ENCODE results near the gene SPAG16.

The SPAG16 gene

DNA sequence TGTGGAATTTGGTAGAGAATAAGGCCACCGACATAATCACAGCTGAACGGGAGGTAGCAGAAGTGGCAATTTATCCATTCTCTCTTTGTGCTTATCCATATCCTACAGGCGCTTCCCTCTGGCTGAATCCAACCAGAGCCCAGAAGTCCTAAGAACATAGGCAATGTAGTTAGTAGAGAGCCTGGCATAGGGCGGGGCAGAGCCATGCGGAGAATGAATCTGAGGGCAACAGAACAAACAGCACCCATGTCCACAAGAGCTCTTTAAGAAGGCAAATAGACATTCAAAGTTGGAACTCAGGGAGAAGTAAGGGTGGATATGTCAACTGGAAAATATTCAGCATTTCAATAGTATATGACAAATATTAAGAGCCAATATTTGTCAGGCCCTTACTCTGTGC, 820.7 kb downstream of the SPAG16 start:
- no peak for DNase-seq

DNA sequence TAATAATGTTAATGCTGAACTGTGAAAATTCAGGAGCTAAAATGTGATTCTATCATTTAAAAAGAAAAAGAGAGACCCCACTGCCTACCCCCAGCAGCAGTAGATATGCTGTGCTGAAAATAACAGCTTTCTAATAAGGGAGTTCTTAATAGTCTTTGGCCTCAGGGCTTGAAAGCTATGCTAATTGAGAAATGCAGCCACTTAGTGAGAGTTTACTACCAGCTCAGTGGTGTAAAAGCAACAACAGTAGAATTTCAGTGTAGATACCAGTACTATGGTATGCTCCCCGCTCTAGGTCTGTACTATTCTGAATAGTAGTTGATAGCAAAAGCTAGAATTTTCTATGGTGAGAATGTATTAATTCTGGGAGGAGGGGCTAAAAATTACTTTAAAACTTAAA, 823.5 kb downstream of the SPAG16 start:
- DNase-seq: no peak

DNA sequence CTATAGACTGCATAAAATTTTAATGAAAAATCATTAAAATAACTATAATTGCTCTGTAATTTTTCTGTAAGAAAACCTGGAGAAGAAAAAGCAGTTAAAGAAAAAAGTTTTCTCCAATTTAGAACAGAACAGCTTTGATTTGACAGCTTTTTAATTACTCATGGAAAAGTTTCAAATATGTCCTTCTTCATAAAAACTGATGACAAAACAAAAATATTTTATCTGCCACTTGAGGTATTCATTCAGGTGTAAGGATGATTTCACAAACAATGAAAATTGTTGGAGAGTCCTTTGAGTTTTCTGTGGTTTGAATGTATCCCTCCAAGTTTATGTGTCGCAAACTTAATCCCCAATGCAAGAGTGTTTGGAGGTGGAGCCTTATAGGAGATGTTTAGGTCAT, 824.3 kb downstream of the SPAG16 start:
- DNase-seq: no peak

DNA sequence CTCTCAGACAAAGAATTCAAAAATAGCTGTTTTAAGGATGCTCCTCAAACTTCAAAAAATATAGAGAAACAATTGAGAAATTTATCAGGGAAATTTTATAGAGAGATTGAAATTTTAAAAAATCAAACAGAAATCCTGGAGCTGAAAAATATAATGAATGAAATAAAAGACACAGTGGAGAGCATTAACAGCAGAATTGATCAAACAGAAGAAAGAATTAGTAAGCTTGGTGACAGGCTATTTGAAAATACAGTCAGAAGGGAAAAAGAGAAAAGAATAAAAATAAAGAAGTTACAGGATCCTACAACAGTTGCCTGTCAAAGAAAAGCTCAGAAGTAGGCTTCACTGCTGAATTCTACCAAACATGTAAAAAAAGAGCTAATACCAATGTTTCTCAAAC, 832.8 kb downstream of the SPAG16 start:
- DNase-seq: no peak

DNA sequence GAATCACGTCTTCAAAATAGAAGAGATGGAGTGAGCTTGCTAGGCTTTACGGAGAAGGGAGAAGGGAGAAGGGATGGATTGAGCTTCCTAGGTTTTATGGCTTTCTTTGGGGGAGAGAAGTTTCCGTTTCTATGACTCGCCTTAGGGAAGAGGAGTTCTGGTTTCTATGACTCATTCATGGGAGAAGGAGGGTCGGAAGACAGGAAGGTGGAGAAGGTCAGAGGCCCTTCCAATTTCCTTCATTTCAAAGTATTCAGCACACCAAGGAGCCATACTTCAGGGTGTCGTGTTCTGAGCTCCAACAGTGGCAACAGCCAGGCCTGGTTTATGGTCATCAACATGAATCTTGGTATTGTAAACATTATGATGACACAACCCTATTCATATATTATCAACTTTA, 841.9 kb downstream of the SPAG16 start:
- no peak for DNase-seq

DNA sequence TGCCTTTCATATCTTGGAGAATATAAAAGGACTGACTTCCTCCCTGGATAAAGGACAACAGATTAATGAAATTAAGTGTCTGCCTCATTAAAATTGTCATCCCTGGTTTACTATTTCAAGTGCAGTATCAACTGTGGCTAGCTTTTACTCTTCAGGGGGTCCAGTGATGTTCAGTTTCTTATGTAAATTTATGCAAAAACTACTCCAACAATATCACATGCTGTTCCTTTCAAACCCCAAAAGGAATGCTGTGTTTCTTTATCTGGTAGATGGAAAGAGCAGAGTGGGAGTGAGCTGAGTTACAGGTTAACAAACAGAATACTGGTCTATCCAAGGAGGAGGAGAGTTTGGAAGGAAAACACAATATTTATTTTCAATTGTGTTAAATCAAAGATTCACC, 842.9 kb downstream of the SPAG16 start:
- DNase-seq: no peak

DNA sequence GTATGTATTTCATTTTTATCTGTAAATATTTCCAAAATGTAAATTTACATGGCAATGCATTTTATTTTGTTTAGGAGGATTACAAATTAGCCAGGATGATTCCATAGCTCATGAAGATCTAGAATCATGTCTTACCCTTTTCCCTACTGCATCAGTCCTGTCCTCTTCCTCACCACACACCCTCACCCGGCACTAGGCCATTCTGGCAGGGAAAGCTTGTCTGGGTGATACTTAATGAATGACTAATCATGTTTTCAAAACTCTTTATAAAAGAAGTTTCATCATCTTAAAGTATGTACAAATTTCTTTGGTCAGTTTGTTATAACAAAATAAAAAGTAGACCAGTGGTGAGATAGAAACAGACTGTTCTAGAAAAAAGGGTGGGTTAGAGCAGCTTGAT, 843.3 kb downstream of the SPAG16 start:
- no peak for DNase-seq

DNA sequence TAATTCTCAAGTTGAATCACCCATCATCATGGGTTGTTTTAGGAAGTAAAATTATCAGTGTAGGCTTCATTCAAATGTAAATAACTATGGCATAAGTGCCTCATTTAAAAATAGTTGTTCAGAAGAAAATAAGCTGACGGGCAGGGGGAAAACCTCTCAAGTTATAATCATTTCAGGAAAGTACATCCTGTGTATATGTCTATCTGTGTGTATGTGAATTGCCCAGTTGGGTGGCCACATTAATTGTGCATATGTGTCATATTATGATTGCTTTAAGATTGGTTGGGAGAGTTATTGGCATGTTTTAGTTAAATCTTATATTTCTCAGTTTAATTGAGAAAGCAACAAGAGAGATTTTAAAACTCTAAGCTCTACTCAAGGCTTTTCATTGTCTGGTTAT, 843.8 kb downstream of the SPAG16 start:
- DNase-seq: no peak

DNA sequence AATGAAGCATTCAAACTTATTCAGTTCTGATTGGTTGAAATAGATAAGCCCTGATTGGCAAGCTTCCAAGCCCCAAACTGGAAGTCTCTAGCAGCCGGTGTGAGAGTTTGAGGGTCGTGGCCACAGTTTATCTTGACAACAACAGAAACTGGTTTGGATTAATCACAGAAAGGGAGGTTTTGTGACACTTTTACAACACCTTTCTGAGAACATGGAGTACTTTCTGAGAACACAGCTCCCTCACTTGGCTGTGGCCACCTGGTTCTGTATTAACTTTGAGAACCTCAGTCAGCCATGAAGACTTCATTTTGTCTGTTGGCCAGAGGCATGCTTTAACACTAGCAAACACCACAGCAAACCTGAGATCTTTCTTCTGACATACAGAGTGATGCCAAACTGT, 845.9 kb downstream of the SPAG16 start:
- DNase-seq: no peak

DNA sequence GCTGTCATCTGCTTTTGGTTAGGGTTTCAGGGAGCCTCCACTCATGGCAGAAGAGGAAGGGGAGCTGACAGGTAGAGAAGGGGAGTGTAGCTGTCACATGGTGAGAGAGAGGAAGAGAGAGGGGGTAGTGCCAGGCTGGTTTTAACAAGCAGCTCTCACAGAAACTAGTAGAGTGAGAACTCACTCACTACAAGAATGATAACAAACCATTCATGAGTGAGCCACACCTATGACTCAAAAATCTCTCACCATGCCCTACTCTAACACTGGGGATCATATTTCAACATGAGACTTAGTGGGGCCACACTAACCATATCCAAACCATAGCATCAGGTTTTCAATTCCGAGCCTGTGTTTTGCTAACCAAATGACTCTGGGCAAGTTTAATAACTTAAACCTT, 851.7 kb downstream of the SPAG16 start:
- DNase-seq: no peak

DNA sequence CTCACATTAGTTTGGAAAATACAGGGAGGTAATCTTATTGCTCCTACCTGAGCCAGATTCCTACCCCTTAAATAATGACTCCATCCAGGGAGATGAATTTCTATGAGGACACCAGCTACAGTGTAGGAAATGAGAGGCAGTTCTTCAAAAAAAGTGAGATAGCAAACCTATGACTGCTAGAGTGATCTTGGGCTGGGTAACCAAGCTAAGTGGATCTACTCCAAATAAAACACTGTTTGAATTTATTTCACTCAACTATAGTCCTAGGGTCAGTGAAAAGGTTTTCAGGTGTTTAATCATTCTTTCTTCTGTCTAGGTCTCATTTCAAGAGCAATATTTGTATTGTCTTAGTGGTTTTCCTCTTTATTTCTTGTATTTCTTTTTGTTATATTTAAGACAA, 854.5 kb downstream of the SPAG16 start:
- DNase-seq: no peak

DNA sequence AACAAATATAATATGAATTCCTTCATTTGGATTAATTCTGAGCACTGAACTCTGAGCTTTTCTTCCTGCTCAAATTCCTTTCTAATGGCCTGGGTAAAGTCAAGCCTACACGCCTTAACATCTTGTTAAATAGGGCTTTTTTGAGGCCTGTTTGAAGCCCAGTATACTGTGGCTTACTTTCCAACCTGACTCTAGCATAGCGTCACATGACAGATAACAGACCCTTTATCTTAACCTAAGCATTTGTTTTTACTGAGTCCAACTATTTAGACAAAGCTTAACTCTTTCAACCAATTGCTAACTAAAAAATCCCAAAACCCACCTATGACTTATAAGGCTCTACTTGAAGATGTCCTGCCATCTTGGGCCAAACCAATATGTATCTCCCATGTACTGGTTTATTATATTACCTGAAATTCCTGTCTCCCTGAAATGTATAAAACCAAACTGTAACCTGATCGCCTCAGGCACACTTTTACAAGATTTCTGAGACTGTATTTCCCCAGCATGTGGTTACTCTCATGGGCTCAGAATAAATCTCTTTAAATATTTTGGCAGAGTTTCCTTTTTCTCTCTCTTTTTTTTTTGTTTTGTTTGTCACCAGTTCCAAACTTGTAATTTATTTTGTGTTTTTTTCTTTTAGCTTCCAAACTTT, 855.5 kb downstream of the SPAG16 start:
- no peak for DNase-seq

DNA sequence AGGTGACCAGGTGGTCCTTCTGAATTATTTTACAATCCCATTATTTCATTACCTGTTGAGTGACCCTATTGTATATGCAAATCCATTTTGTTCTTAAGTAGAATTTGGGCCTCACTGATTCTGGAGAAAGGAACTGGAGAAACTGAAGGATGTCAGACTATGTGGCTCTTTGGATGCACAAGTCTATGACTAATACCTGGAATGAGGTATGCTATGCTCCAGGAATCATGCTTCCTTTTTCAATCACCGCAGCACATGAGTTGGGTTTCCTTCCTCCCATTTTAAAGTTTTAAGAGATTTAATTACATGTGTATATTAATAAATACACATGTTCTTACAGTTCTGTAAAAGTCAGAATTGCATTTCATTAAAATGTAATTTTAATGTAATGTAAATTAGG, 872.7 kb downstream of the SPAG16 start:
- DNase-seq: no peak

DNA sequence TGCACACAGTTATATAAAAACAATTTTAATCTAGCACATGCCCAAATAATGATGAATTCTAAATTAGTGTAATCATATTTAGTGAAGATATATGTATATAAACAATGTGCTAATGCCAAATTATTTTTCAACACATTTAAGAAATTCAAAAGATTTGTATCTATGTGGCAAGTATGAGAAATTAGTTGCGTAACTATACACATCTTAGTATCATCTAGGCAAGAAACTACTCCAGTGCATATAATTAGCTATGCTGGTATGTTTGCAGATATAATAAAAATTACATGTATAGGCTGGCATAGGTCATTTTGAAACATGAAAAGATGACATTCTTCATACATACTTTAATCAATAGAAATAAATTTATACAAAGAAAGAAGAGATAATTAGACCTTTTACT, 874.6 kb downstream of the SPAG16 start:
- DNase-seq: no peak

DNA sequence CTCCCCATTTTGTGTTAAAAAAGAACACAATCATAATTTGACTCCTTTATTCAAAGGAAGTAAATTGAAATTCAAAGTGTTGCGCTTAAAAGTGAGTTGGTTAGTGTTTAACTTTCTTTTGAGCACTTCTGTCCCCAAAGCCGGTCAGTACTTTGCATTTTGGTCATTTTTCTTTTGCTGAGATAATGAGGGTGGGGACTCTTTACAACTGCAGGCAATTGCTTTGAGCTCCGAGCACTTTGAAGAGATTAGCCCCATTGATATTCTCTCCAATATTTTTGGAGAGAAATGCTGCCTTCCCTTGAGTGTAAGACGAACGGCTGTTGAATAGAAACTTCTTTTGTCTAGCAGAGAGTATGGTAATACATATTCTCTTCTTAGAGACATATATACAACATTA, 885.0 kb downstream of the SPAG16 start:
- no peak for DNase-seq

DNA sequence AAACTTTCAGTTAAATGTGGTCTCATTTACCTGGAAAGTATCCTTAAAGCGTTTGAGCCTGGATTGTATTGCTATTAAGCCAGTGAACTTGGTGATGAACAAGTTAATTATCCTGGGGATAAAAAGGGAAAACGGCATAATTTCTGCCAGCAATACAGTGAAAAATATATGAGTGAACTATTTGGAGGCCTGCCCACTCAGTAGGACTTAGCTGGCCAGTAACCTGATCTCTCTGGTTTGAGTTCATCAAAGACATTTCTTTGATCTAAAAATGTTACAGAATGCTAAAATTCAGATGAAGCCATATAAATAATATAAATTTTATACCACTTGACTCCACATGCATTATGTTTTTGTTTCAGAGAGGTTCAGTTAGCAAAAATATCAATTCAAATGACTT, 885.5 kb downstream of the SPAG16 start:
- DNase-seq: no peak

DNA sequence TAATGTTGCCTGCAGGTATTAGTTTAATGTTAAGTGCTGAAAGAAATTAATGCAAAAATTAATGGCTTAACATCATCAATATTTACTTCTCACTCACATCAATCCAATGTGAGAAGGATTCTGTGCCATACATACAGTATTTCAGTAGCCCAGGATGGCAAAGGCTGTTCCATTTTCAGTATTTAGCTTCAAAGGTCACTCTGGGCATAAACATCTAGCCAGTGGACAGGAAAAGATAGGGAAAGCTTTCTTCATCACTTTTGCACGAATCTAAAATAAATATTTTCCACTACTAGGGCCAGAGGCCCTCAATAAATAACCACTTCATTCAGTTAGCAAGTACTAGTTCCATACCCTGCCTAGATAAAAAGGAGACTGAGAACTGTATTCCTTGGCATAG, 890.3 kb downstream of the SPAG16 start:
- no peak for DNase-seq

DNA sequence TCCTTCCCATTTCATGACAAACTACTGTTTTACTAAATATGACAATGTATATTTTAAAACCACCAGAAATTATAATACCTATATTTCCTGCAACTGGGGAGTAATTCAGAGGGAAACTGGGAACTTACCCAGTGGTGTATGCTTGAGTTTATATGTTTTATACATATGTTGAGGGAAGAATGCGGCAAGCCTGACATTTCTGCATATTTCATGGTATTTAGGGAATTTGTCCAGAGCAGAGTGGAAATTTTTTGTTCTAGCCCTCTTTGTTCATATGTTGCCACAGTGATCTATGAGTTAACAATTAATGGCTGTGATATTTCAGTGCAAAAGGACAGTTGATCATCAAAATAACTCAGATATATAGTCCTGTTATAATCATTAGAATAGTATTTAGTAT, 895.8 kb downstream of the SPAG16 start:
- DNase-seq: no peak

DNA sequence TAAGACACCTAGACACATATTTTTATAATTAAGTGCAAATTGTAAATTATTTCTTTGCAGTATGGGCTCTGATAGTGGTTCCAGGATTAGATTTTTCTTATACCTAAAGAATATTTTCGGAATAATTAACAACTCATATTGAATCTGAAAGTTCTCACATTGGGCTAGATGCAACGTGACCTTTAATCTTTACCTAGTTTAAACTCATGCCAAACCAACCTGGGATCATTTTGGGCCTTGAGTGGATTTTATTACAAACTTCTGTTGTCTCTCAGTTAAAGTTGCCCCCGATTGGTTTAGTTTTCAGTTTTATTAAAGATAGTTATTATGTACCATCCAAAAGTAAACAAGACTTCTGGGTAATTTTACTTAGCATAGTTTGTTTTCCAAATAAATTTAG, 896.4 kb downstream of the SPAG16 start:
- no peak for DNase-seq

DNA sequence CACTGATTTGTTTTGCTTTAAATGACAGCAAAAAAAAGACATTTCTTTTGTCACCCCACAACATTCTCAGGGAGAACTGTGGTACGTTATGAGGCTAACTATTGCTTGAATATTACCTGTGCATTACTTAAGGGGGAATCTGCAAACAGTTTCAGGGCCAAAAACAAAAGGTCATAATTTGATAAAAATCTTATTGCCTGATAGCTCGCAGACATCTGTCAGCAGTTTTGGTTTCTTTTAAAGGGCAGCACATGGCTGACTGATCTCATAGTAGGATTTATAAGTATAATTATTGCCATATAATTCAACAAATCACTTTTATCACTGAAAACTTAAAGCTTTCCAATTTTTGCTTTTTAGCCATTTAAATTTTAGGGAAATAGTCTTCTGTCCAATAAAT, 900.2 kb downstream of the SPAG16 start:
- no peak for DNase-seq

DNA sequence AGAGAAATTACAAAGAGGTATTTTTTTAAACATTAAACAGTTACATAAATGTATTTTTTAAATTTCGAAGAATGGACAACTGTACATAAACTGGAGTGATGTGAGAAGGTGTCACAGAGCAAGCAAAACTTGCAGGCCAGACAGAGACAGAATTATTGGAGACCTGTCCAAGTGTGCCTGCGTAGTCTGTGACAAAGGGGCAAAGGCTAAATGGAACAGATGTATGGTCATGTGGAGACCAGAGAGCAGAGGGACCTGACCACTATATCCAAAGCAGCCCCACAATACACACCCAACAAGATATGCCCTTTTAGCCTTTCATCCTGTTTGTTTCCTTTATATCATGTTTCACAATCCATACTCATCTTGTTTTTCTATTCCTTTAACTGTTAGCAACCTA, 901.3 kb downstream of the SPAG16 start:
- no peak for DNase-seq

DNA sequence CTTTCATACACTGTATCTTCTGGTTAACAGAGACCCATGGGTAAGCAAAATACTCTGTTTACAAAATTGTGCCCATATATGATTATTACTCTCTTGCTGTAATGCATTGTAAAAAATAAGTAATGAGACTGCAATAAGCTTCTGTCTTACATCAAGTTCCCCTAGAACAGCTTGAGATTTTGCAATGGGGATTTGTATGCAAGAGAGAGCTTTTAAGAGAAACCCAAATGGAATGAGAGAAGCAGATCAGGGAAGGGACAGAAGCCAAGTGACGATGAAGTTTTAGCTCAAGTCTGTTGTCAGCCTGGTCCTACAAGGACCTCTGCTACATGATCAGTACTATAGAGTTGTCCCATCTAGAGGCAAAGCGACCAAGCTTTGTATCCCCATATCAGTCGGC, 908.4 kb downstream of the SPAG16 start:
- no peak for DNase-seq

DNA sequence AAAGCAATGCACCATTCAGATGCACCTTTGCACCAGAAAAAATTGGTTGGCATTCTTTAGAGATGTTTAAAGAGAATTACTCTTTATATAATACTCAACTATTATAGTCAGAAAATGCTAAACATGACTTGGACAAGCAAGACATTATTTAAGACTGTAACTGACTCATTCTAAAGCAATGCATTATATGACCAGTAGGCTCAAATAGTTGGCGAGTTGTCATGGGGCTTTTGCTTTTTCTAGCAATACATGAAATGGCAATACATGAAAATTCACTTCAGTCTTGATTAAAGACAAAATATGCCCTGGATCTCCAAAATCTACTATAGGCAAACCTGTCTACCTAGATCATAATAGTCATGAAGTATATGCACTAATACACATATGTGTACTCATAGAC, 909.7 kb downstream of the SPAG16 start:
- no peak for DNase-seq

DNA sequence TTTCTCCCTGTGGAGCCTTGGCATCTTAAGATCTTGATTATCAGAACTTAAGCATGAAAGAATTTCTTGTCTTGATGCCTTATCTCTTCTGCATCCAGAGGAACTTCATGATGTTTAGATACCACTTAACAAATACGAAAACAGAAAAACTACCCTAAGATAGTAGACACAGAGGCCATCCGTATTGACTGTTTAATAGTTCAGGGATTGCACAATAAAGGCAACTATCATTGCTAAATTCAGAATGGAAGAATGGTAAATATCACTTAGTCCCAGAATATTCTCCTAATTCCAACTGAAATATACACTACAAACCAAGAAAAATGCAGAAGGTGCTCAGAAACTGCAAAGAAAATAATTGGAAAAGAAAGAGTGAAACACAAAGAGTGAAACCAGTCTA, 912.0 kb downstream of the SPAG16 start:
- no peak for DNase-seq

DNA sequence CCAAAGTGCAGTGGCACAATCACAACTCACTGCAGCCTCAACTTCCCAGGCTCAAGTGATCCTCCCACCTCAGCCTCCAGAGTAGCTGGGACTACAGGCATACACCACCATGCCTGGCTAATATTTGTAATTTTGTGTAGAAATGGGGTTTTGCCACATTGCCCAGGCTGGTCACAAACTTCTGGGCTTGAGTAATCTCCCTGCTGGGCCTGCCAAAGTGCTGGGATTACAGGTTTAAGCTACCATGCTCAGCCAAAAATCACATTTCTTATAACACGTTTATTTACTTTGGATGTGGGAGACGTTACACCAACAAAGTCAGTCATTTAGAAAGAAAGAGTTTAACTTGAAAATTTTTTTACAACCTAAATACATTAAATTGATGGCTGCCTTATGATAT, 917.6 kb downstream of the SPAG16 start:
- no peak for DNase-seq

DNA sequence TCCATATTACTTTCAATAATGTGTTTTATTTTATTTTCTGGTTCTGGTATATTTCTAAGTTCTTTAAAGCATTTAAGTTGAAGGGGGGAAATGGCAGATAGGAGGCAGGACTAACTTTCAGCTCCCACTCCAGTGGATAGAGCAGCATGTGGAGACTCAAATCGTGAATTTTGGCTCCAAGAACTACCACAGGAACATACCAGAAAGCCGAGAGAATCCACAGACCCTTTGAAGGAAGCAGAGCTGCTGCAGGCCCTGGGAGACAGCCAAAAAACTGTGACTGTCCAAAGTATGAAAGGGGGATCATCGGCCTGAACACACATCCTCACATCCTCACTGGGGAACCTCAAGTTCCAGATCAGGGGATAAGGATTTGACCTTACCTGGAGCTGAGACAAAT, 919.0 kb downstream of the SPAG16 start:
- DNase-seq: no peak

All from activated CD4-positive, alpha-beta T cell treated with anti-CD3 and anti-CD28 coated beads, Interleukin-2, amount 50 U/mL, for 48 hours (primary cell).